WTC11 (cell line): ENCODE results near the gene NR3C1. TPM values are rescaled to one million over a fixed set of nuclear protein-coding genes. Genes with fewer than 3 reads are reported as not detected.

Experiments
- ATAC-seq: fragments of 200-7000 bp; cut with Tn5 transposase; 2 replicates; pipeline ENCODE4 v1.10.0; 2021; ENCODE audit warnings: mild to moderate bottlenecking, moderate library complexity
- CTCF ChIA-PET: fragments of 300-600 bp; sonication (Branson Sonifier 250); formaldehyde crosslinking; loops from one replicate; lab custom pipeline; 2021; ENCODE audit warnings: antibody characterized with exemption; lab: Charles Lee
- POLR2A ChIA-PET: fragments of 350-600 bp; sonication (Branson Sonifier 250); formaldehyde crosslinking; loops from one replicate; lab custom pipeline; 2021; ENCODE audit warnings: antibody characterized with exemption; lab: Charles Lee
- DNase-seq: peaks from one replicate; pipeline ENCODE4 v3.0.0; 2021; ENCODE audit warnings: low spot score
- H3K27ac Mint-ChIP-seq: 2 replicates; pipeline ENCODE4 v1.8.0; 2021; ENCODE audit warnings: mixed read lengths
- H3K27me3 Mint-ChIP-seq: 2 replicates; pipeline ENCODE4 v1.8.0; 2021; ENCODE audit warnings: low read depth, mild to moderate bottlenecking, moderate library complexity, mixed read lengths
- H3K36me3 Mint-ChIP-seq: 2 replicates; pipeline ENCODE4 v1.8.0; 2021; ENCODE audit warnings: mixed read lengths
- H3K4me1 Mint-ChIP-seq: 2 replicates; pipeline ENCODE4 v1.8.0; 2022; ENCODE audit warnings: mixed read lengths
- H3K4me3 Mint-ChIP-seq: 2 replicates; pipeline ENCODE4 v1.8.0; 2021; ENCODE audit warnings: mild to moderate bottlenecking, moderate library complexity, mixed read lengths
- H3K9me3 Mint-ChIP-seq: 2 replicates; pipeline ENCODE4 v1.8.0; 2021; ENCODE audit warnings: mixed read lengths
- ATF1 ChIP-seq: sonication (generic); formaldehyde crosslinking; IDR thresholded peaks from 2 replicates; pipeline ENCODE4 v1.8.1; 2023; ENCODE audit warnings: mild to moderate bottlenecking, moderate library complexity, missing genetic modification reagents
- CBFB ChIP-seq: sonication (generic); formaldehyde crosslinking; IDR thresholded peaks from 2 replicates; pipeline ENCODE4 v1.8.1; 2022; ENCODE audit warnings: mild to moderate bottlenecking, low read depth, missing genetic modification reagents
- ELF4 ChIP-seq: sonication (generic); formaldehyde crosslinking; IDR thresholded peaks from 2 replicates; pipeline ENCODE4 v1.8.1; 2022; ENCODE audit warnings: low read depth, mild to moderate bottlenecking, moderate library complexity, missing genetic modification reagents
- GABPB1 ChIP-seq: sonication (generic); formaldehyde crosslinking; IDR thresholded peaks from 2 replicates; pipeline ENCODE4 v1.8.1; 2023; ENCODE audit warnings: mild to moderate bottlenecking, missing genetic modification reagents
- GRHL2 ChIP-seq: fragments of 250-450 bp; sonication (Bioruptor Pico); IDR thresholded peaks from 2 replicates; pipeline ENCODE4 v1.8.0; 2022; ENCODE audit warnings: mild to moderate bottlenecking, moderate library complexity; ENCODE audit not compliant: insufficient replicate concordance, severe bottlenecking
- JUN ChIP-seq: sonication (generic); formaldehyde crosslinking; IDR thresholded peaks from 2 replicates; pipeline ENCODE4 v1.8.0; 2023; ENCODE audit warnings: mild to moderate bottlenecking, missing genetic modification reagents
- MYBL2 ChIP-seq: sonication (generic); formaldehyde crosslinking; IDR thresholded peaks from 2 replicates; pipeline ENCODE4 v1.8.1; 2023; ENCODE audit warnings: mild to moderate bottlenecking, moderate library complexity, missing genetic modification reagents
- NR1H2 ChIP-seq: sonication (generic); formaldehyde crosslinking; IDR thresholded peaks from 2 replicates; pipeline ENCODE4 v1.9.0; 2021; ENCODE audit warnings: mild to moderate bottlenecking, moderate library complexity, missing genetic modification reagents
- NR3C1 ChIP-seq: sonication (generic); formaldehyde crosslinking; conservative IDR thresholded peaks from 2 replicates; pipeline ENCODE4 v1.8.1; 2023; ENCODE audit warnings: low read depth, mild to moderate bottlenecking, missing genetic modification reagents
- PRRX2 ChIP-seq: fragments of 250-450 bp; sonication (Bioruptor Pico); IDR thresholded peaks from 2 replicates; pipeline ENCODE4 v1.8.0; 2021; ENCODE audit warnings: mild to moderate bottlenecking
- RELA ChIP-seq: sonication (generic); formaldehyde crosslinking; IDR thresholded peaks from 2 replicates; pipeline ENCODE4 v1.8.1; 2022; ENCODE audit warnings: missing genetic modification reagents, mild to moderate bottlenecking, borderline replicate concordance
- SMAD4 ChIP-seq: sonication (generic); formaldehyde crosslinking; IDR thresholded peaks from 2 replicates; pipeline ENCODE4 v1.8.0; 2022; ENCODE audit warnings: mild to moderate bottlenecking, missing genetic modification reagents
- ZBTB21 ChIP-seq: sonication (generic); formaldehyde crosslinking; IDR thresholded peaks from 2 replicates; pipeline ENCODE4 v1.8.1; 2023; ENCODE audit warnings: mild to moderate bottlenecking, missing genetic modification reagents, borderline replicate concordance
- ZNF219 ChIP-seq: sonication (generic); formaldehyde crosslinking; IDR thresholded peaks from 2 replicates; pipeline ENCODE4 v1.8.0; 2023; ENCODE audit warnings: missing genetic modification reagents, mild to moderate bottlenecking, borderline replicate concordance
- ZNF232 ChIP-seq: sonication (generic); formaldehyde crosslinking; IDR thresholded peaks from 2 replicates; pipeline ENCODE4 v1.8.0; 2022; ENCODE audit warnings: mild to moderate bottlenecking, missing genetic modification reagents
- ZNF263 ChIP-seq: sonication (generic); formaldehyde crosslinking; IDR thresholded peaks from 2 replicates; pipeline ENCODE4 v1.8.1; 2022; ENCODE audit warnings: low read depth, mild to moderate bottlenecking, moderate library complexity, missing genetic modification reagents
- ZNF423 ChIP-seq: fragments of 250-450 bp; sonication (Bioruptor Pico); IDR thresholded peaks from 2 replicates; pipeline ENCODE4 v2.1.2; 2022; ENCODE audit warnings: mild to moderate bottlenecking, moderate library complexity
- total RNA-seq: library from RNA; stranded (reverse); gene quantifications from 3 replicates; pipeline ENCODE4 v1.2.3, GENCODE V29; 2021
- TF ChIP-seq, protein P1 (sequence below): sonication (generic); formaldehyde crosslinking; conservative IDR thresholded peaks from 2 replicates; pipeline ENCODE4 v1.8.1; 2022; ENCODE audit warnings: mild to moderate bottlenecking, missing genetic modification reagents
- TF ChIP-seq, protein P2 (sequence below): fragments of 250-450 bp; sonication (Bioruptor Pico); IDR thresholded peaks from 2 replicates; pipeline ENCODE4 v1.8.0; 2021; ENCODE audit warnings: mild to moderate bottlenecking
- TF ChIP-seq, protein P3 (sequence below): fragments of 250-450 bp; sonication (Bioruptor Pico); IDR thresholded peaks from 2 replicates; pipeline ENCODE4 v1.9.0; 2021; ENCODE audit warnings: moderate library complexity, mild to moderate bottlenecking, inconsistent platforms, borderline replicate concordance
- TF ChIP-seq, protein P4 (sequence below): sonication (generic); formaldehyde crosslinking; IDR thresholded peaks from 2 replicates; pipeline ENCODE4 v1.8.1; 2023; ENCODE audit warnings: mild to moderate bottlenecking, missing genetic modification reagents, moderate library complexity
- TF ChIP-seq, protein P5 (sequence below): sonication (generic); formaldehyde crosslinking; IDR thresholded peaks from 2 replicates; pipeline ENCODE4 v1.8.1; 2023; ENCODE audit warnings: mild to moderate bottlenecking, missing genetic modification reagents, borderline replicate concordance

Gene NR3C1
- total RNA-seq, 1 experiment from 2014 or later: 15.0 TPM

DNA sequence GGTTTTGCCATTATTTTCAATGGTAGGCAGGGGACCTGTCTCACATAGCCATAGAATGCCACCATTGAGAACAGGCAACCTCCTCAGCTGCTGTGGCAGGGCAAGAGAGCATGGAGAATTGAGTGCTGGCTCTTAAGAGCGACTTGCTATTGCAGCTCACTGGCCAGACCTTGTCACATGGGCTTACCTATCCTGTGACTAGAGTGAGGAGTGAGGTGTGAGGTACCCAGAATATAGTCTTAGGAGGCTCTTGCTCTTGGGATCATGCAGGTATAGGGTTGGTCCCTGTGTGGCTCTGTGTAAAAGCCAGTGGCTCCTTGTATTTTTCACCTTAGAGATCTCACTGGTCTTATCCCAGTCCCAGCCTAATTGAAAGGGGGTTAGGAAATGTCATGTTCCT, 39.8 kb upstream of the NR3C1 start:
- ATAC-seq (peak; percentile 30; the same call in 1 of the 2 replicates), DNase-seq (no peak)
- Mint-ChIP-seq H3K4me3 (no peak overlapping the region), H3K9me3 (no peaks in the 10 kb centered on the region), H3K36me3 (no peaks in the 10 kb centered on the region)
- no peak for TF ChIP-seq PRRX2
- no peak for TF ChIP-seq GABPB1 (CRISPR knock-in tag)
- no peak for TF ChIP-seq SMAD4
- TF ChIP-seq, all 79 proteins: peak for 0
- ChIA-PET POLR2A (interaction anchor here (0.6 kb wide), 1 partner anchor 497 kb away, joined by 7 read pairs; no protein-coding TSS in a partner anchor), CTCF (no interaction called here)
- Mint-ChIP-seq H3K27me3 (no peaks in the 10 kb centered on the region), H3K4me1 (peaks cover 14% of the 10 kb centered on the region), H3K27ac (no peak overlapping the region)

DNA sequence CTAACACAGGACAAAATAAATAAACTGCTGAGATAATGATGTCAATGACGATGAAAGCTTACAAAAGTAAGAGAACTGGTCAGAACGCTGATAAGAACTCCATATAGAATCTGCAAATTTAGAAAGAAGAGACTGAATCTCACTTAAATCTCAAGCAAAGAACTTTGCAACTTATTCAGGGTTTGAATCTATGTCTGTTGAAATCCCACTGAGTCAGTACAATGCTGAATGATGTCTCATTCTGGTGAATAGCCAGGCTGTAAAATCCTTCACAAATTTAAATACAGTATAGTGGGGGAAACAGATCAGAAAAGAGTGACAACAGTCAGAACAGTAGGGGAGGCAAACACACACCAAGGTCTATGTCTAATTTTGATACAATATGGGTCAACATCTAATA, 38.9 kb upstream of the NR3C1 start:
- DNase-seq (no peak), ATAC-seq (no peak)
- Mint-ChIP-seq H3K36me3 (no peaks in the 10 kb centered on the region), H3K4me1 (peaks cover 14% of the 10 kb centered on the region), H3K4me3 (no peak overlapping the region), H3K9me3 (no peaks in the 10 kb centered on the region), H3K27me3 (no peaks in the 10 kb centered on the region), H3K27ac (no peak overlapping the region)
- CTCF ChIA-PET: interaction anchor here (1.0 kb wide), 1 partner anchor 38 kb away, joined by 4 read pairs; no protein-coding TSS in a partner anchor
- POLR2A ChIA-PET: no interaction called here
- TF ChIP-seq, protein P1, sequence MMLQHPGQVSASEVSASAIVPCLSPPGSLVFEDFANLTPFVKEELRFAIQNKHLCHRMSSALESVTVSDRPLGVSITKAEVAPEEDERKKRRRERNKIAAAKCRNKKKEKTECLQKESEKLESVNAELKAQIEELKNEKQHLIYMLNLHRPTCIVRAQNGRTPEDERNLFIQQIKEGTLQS (CRISPR knock-in tag): no peak
- TF ChIP-seq ELF4 (CRISPR knock-in tag): no peak
- TF ChIP-seq NR3C1 (CRISPR knock-in tag): no peak
- no peak for TF ChIP-seq ZNF219 (CRISPR knock-in tag)
- no peak for TF ChIP-seq JUN
- TF ChIP-seq, protein P2, sequence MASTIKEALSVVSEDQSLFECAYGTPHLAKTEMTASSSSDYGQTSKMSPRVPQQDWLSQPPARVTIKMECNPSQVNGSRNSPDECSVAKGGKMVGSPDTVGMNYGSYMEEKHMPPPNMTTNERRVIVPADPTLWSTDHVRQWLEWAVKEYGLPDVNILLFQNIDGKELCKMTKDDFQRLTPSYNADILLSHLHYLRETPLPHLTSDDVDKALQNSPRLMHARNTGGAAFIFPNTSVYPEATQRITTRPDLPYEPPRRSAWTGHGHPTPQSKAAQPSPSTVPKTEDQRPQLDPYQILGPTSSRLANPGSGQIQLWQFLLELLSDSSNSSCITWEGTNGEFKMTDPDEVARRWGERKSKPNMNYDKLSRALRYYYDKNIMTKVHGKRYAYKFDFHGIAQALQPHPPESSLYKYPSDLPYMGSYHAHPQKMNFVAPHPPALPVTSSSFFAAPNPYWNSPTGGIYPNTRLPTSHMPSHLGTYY (CRISPR knock-in tag): no peak
- TF ChIP-seq GRHL2 (CRISPR knock-in tag): no peak
- TF ChIP-seq ZNF232 (CRISPR knock-in tag): no peak
- TF ChIP-seq RELA (CRISPR knock-in tag): no peak
- TF ChIP-seq MYBL2 (CRISPR knock-in tag): no peak
- TF ChIP-seq ATF1 (CRISPR knock-in tag): no peak
- TF ChIP-seq, protein P3, sequence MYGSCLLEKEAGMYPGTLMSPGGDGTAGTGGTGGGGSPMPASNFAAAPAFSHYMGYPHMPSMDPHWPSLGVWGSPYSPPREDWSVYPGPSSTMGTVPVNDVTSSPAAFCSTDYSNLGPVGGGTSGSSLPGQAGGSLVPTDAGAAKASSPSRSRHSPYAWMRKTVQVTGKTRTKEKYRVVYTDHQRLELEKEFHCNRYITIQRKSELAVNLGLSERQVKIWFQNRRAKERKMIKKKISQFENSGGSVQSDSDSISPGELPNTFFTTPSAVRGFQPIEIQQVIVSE: no peak
- TF ChIP-seq ZNF263 (CRISPR knock-in tag): no peak
- no peak for TF ChIP-seq ZBTB21
- no peak for TF ChIP-seq CBFB (CRISPR knock-in tag)
- TF ChIP-seq ZNF423: no peak
- TF ChIP-seq, protein P4, sequence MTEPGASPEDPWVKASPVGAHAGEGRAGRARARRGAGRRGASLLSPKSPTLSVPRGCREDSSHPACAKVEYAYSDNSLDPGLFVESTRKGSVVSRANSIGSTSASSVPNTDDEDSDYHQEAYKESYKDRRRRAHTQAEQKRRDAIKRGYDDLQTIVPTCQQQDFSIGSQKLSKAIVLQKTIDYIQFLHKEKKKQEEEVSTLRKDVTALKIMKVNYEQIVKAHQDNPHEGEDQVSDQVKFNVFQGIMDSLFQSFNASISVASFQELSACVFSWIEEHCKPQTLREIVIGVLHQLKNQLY (CRISPR knock-in tag): no peak
- no peak for TF ChIP-seq NR1H2

DNA sequence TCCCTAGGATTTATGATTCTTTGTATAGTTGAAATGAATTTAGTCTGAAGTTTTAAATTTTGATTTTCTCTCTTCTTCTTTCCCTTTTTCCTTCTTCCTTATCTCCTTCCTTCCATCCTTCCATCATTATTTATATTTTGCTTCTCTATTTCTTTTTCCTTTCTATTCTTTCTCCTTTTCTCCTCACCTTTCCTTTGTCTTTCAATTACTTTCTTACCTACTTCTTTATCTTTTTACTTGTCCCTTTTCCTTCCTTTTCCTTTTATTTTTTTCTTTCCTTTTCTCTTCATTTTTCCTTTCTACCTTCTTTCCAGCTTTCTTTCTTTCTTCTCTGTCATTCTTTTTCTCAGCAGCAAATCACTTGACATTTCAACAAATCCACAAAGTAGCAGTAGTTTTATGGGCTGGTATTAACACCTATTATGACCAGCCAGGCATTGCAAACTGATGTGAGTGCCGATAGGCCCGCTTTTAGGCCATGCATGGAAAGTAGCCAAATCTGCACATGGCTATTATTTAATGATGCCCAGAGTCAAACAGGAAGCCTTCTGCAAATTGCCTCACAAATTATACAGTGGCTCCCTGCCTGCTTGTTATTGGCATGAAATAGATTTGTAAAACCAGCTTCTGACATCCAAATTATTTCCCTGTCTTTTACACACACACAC, 37.1 kb upstream of the NR3C1 start:
- H3K27ac Mint-ChIP-seq: no peak overlapping the region
- CTCF ChIA-PET: interaction anchor here (0.6 kb wide), 1 partner anchor 67 kb away, joined by 4 read pairs; no protein-coding TSS in a partner anchor
- TF ChIP-seq, protein P5, sequence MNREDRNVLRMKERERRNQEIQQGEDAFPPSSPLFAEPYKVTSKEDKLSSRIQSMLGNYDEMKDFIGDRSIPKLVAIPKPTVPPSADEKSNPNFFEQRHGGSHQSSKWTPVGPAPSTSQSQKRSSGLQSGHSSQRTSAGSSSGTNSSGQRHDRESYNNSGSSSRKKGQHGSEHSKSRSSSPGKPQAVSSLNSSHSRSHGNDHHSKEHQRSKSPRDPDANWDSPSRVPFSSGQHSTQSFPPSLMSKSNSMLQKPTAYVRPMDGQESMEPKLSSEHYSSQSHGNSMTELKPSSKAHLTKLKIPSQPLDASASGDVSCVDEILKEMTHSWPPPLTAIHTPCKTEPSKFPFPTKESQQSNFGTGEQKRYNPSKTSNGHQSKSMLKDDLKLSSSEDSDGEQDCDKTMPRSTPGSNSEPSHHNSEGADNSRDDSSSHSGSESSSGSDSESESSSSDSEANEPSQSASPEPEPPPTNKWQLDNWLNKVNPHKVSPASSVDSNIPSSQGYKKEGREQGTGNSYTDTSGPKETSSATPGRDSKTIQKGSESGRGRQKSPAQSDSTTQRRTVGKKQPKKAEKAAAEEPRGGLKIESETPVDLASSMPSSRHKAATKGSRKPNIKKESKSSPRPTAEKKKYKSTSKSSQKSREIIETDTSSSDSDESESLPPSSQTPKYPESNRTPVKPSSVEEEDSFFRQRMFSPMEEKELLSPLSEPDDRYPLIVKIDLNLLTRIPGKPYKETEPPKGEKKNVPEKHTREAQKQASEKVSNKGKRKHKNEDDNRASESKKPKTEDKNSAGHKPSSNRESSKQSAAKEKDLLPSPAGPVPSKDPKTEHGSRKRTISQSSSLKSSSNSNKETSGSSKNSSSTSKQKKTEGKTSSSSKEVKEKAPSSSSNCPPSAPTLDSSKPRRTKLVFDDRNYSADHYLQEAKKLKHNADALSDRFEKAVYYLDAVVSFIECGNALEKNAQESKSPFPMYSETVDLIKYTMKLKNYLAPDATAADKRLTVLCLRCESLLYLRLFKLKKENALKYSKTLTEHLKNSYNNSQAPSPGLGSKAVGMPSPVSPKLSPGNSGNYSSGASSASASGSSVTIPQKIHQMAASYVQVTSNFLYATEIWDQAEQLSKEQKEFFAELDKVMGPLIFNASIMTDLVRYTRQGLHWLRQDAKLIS: no peak
- TF ChIP-seq PRRX2: no peak
- TF ChIP-seq, all 79 proteins: peak for 0
- DNase-seq (no peak), ATAC-seq (no peak)
- H3K27me3 Mint-ChIP-seq: no peaks in the 10 kb centered on the region
- peaks cover 11% of the 10 kb centered on the region for H3K4me1 Mint-ChIP-seq
- POLR2A ChIA-PET: no interaction called here
- no peaks in the 10 kb centered on the region for H3K9me3 Mint-ChIP-seq
- no peak overlapping the region for H3K4me3 Mint-ChIP-seq
- no peaks in the 10 kb centered on the region for H3K36me3 Mint-ChIP-seq
